A673 (cell line): ENCODE data around the gene ITGA1.

Experiments used
- CTCF ChIP-seq: fragments of 300-800, 200-600 bp; sonication (generic); conservative IDR thresholded peaks from 2 replicates; pipeline ENCODE4 v1.5.1; 2017; ENCODE audit warnings: low read depth, mild to moderate bottlenecking, antibody characterized with exemption, low read length, moderate library complexity, mixed read lengths
- EZH2 ChIP-seq: fragments of 200-600 bp; sonication (generic); IDR thresholded peaks from 2 replicates; pipeline ENCODE4 v1.6.1; 2017; ENCODE audit warnings: borderline replicate concordance, low read depth, mild to moderate bottlenecking, mixed read lengths, antibody characterized with exemption, low read length; ENCODE audit not compliant: poor library complexity, severe bottlenecking

DNA sequence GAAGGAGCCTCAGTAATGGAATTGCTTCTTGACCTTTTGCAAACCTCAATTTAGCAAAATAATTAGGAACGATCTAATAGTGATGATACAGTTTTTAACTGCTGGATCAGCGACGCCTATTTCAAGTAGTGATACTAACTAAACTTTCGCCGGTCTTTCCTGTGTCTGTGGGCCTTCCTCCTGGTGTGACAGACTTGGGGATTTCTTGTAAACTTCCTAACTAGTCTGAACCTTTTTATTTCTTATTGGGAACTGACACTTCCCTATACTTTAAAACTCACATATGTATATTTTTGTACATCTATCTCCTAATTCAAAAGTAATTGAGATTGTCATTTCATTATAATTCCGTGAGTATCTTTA lies 15.2 kb downstream of the ITGA1 start:
- no peak for TF ChIP-seq EZH2
- TF ChIP-seq CTCF = no peak
